ENCODE data around the gene AVP.

Gene AVP

GRCh38 chr20:3106658-3107463 lies 22.3 kb upstream of the AVP start:
- Histone ChIP-seq H3K9me3 (no peaks in the 10 kb centered on the region), H3K36me3 (peaks cover 7% of the 10 kb centered on the region), H3K4me1 (ENCODE audit: control insufficient read depth in 1 of 2, insufficient read depth in 1 of 2, low read depth in 1 of 2, low read length in 1 of 2) (peaks cover 64 to 69% of the 10 kb centered on the region in 2 experiments), H3K27ac (peak overlapping the region; percentile 69), H3K27me3 (no peaks in the 10 kb centered on the region), H3K4me3 (ENCODE audit: low read depth in 1 of 2, low read length in 1 of 2) (no peak overlapping the region)
- TF ChIP-seq CTCF (IDR thresholded peaks at IDR 0.05) = no peak

- Histone ChIP-seq H3K27me3 (no peaks in the 10 kb centered on the region), H3K9me3 (no peaks in the 10 kb centered on the region), H3K36me3 (peaks cover 7% of the 10 kb centered on the region), H3K4me1 (ENCODE audit: control insufficient read depth in 1 of 2, insufficient read depth in 1 of 2, low read depth in 1 of 2, low read length in 1 of 2) (peaks cover 61 to 67% of the 10 kb centered on the region in 2 experiments), H3K4me3 (ENCODE audit: low read depth in 1 of 2, low read length in 1 of 2) (no peak overlapping the region), H3K27ac (no peak overlapping the region)
- no peak for TF ChIP-seq CTCF (IDR thresholded peaks at IDR 0.05)
Observed at GRCh38 chr20:3106185-3106584, 21.7 kb upstream of the AVP start.

- Histone ChIP-seq H3K36me3 (peaks cover 7% of the 10 kb centered on the region), H3K9me3 (no peaks in the 10 kb centered on the region), H3K4me3 (ENCODE audit: low read depth in 1 of 2, low read length in 1 of 2) (no peak overlapping the region), H3K27ac (no peak overlapping the region), H3K27me3 (no peaks in the 10 kb centered on the region), H3K4me1 (ENCODE audit: control insufficient read depth in 1 of 2, insufficient read depth in 1 of 2, low read depth in 1 of 2, low read length in 1 of 2) (peaks cover 55 to 61% of the 10 kb centered on the region in 2 experiments)
- TF ChIP-seq CTCF (IDR thresholded peaks at IDR 0.05) = no peak
Observed at GRCh38 chr20:3105256-3106137, 21.0 kb upstream of the AVP start.

GRCh38 chr20:3103369-3104032 lies 19.0 kb upstream of the AVP start:
- no peak for TF ChIP-seq CTCF (IDR thresholded peaks at IDR 0.05)
- no peak overlapping the region for H3K4me3 ChIP-seq (ENCODE audit: low read depth in 1 of 2, low read length in 1 of 2)
- no peaks in the 10 kb centered on the region for H3K36me3 ChIP-seq
- no peaks in the 10 kb centered on the region for H3K27me3 ChIP-seq
- H3K9me3 ChIP-seq = no peaks in the 10 kb centered on the region
- H3K4me1 ChIP-seq (ENCODE audit: control insufficient read depth in 1 of 2, insufficient read depth in 1 of 2, low read depth in 1 of 2, low read length in 1 of 2) = peaks cover 35 to 41% of the 10 kb centered on the region in 2 experiments
- H3K27ac ChIP-seq = no peak overlapping the region

GRCh38 chr20:3102575-3103368 lies 18.2 kb upstream of the AVP start:
- H3K36me3 ChIP-seq = no peaks in the 10 kb centered on the region
- H3K9me3 ChIP-seq = no peaks in the 10 kb centered on the region
- no peaks in the 10 kb centered on the region for H3K27me3 ChIP-seq
- peak overlapping the region; percentile 41 for H3K27ac ChIP-seq
- H3K4me1 ChIP-seq (ENCODE audit: control insufficient read depth in 1 of 2, insufficient read depth in 1 of 2, low read depth in 1 of 2, low read length in 1 of 2) = peaks cover 27 to 33% of the 10 kb centered on the region in 2 experiments
- H3K4me3 ChIP-seq (ENCODE audit: low read depth in 1 of 2, low read length in 1 of 2) = peak overlapping the region in 1 of 2 experiments; percentile 34
- TF ChIP-seq CTCF (IDR thresholded peaks at IDR 0.05) = no peak
